GM23248 (cell line): ENCODE measurements around the gene XIAP.

Experiments
- EZH2 ChIP-seq: fragments of 200-600 bp; sonication (generic); IDR thresholded peaks from 2 replicates; pipeline ENCODE4 v1.6.1; 2018; ENCODE audit warnings: antibody characterized with exemption, mild to moderate bottlenecking; ENCODE audit not compliant: insufficient read depth, poor library complexity, severe bottlenecking
- EZH2phosphoT487 ChIP-seq: fragments of 200-600 bp; sonication (generic); IDR thresholded peaks from 2 replicates; pipeline ENCODE4 v1.6.1; 2018; ENCODE audit warnings: antibody characterized with exemption, moderate library complexity, mild to moderate bottlenecking, low read depth; ENCODE audit not compliant: insufficient read depth

DNA sequence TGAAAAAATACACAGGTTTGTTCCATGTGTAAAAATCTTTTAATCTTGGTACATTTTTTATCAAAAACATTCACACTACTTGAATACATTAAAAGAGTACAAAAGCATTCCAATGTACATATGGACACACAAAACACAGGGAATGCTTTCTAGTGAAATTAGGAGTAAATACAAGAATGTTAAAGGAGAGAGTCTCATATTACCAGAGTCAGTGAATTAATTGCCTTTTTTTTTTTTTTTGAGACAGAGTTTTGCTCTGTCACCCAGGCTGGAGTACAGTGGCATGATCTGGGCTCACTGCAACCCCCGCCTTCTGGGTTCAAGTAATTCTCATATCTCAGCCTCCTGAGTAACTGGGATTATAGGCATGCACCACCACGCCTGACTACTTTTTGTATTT is 17.0 kb downstream of the XIAP start:
- TF ChIP-seq EZH2 (no peak), EZH2phosphoT487 (no peak)
